Esophagus muscularis mucosa (tissue), 4 donors: ENCODE data around the gene OSBPL10. TPM values are rescaled to one million over a fixed set of nuclear protein-coding genes. Genes with fewer than 3 reads are reported as not detected.

Experiments used
- DNase-seq: peaks from one replicate; pipeline ENCODE4 v3.0.0-alpha.2; 2017; ENCODE audit errors: extremely low spot score
- H3K27ac ChIP-seq, 4 donors: fragments of 200-600 bp; sonication (generic); replicated peaks in 1 of 4; 1 replicate in 3 of 4; 2 replicates in 1 of 4; pipeline ENCODE4 v1.5.1; 2016 to 2019; ENCODE audit warnings: mild to moderate bottlenecking in 1 of 4
- H3K27me3 ChIP-seq, 4 donors: fragments of 200-600 bp; sonication (generic); one replicate each; pipeline versions ENCODE4 v1.5.1 to v1.6.0; 2016 to 2019
- H3K36me3 ChIP-seq, 4 donors: fragments of 200-600 bp; sonication (generic); one replicate each; pipeline ENCODE4 v1.5.1; 2016 to 2019
- H3K4me1 ChIP-seq, 4 donors: fragments of 200-600 bp; sonication (generic); one replicate each; pipeline ENCODE4 v1.5.1; 2016 to 2019
- H3K4me3 ChIP-seq, 4 donors: fragments of 200-600 bp; sonication (generic); 1 replicate in 2 of 4; 2 replicates in 2 of 4; pipeline ENCODE4 v1.5.1; 2016 to 2019; ENCODE audit warnings: mild to moderate bottlenecking in 4 of 4, moderate library complexity in 1 of 4
- H3K9me3 ChIP-seq, 4 donors: fragments of 200-600 bp; sonication (generic); 1 replicate in 3 of 4; 2 replicates in 1 of 4; pipeline ENCODE4 v1.5.1; 2016 to 2019
- CTCF ChIP-seq, 3 experiments: fragments of 200-600 bp in 2 of 3; fragments of 450-650 bp in 1 of 3; sonication (generic) in 2 of 3; IDR thresholded peaks; one replicate each; pipeline ENCODE4 v1.5.1; 2017 to 2019; ENCODE audit warnings: antibody characterized with exemption in 3 of 3, mild to moderate bottlenecking in 2 of 3, moderate library complexity in 1 of 3
- EP300 ChIP-seq: sonication (generic); formaldehyde crosslinking; IDR thresholded peaks from one replicate; pipeline ENCODE4 v1.6.1; 2017; ENCODE audit warnings: antibody characterized with exemption
- POLR2A ChIP-seq: fragments of 450-650 bp; IDR thresholded peaks from one replicate; pipeline ENCODE4 v1.6.1; 2017; ENCODE audit warnings: antibody characterized with exemption, moderate library complexity, mild to moderate bottlenecking, low read depth
- POLR2AphosphoS5 ChIP-seq, 2 donors: sonication (generic); formaldehyde crosslinking; IDR thresholded peaks; one replicate each; pipeline ENCODE4 v1.6.1; 2017; ENCODE audit warnings: antibody characterized with exemption in 2 of 2
- WGBS: methylation state at CpG from one replicate; pipeline ENCODE4 v1.1.5; 2018; 5-methylcytosine and 5-hydroxymethylcytosine counted together
- intact Hi-C: fragments of 100-400 bp; cut with DNase I; formaldehyde crosslinking; loops from one replicate; pipeline ENCODE4 v1.15.1; 2023
- total RNA-seq, 4 donors: library from RNA; depleted of rRNA; stranded (reverse); fragments of >200 nt; gene quantifications; one replicate each; pipeline versions ENCODE4 v1.1.0 to v1.2.1, GENCODE V29; 2016

Gene OSBPL10
- total RNA-seq, 4 donors from 2014 or later: 6.3 to 12.2 (median 7.6) TPM

GRCh38 chr3:31960793-31961431 lies 20.1 kb downstream of the OSBPL10 start:
- Histone ChIP-seq H3K4me1 (peaks cover 11 to 42% (median 27%) of the 10 kb centered on the region in 4 donors), H3K27ac (peak overlapping the region in 2 of 4 donors; percentile 64 to 66), H3K4me3 (no peak overlapping the region), H3K36me3 (no peaks in the 10 kb centered on the region), H3K9me3 (peaks cover 0 to 3% (median 1%) of the 10 kb centered on the region in 4 donors), H3K27me3 (no peaks in the 10 kb centered on the region)
- peak; percentile 82 for DNase-seq
- TF ChIP-seq CTCF (IDR thresholded peaks at IDR 0.05) (no peak), POLR2AphosphoS5 (IDR thresholded peaks at IDR 0.05) (no peak), EP300 (no peak), POLR2A (no peak)
- 61% methylated on average over 4 of the region's 4 CpGs for WGBS
- intact Hi-C loops: no loop called here

GRCh38 chr3:31959951-31960792 lies 20.9 kb downstream of the OSBPL10 start:
- H3K9me3 ChIP-seq: peaks cover 0 to 10% (median 8%) of the 10 kb centered on the region in 4 donors
- H3K4me3 ChIP-seq: peak overlapping the region; percentile 28 to 48 (median 40)
- no peaks in the 10 kb centered on the region for H3K27me3 ChIP-seq
- no peaks in the 10 kb centered on the region for H3K36me3 ChIP-seq
- intact Hi-C loops: no loop called here
- 39% methylated on average over 7 of the region's 7 CpGs for WGBS
- DNase-seq: peak; percentile 62
- TF ChIP-seq EP300 (no peak), CTCF (IDR thresholded peaks at IDR 0.05) (no peak), POLR2AphosphoS5 (IDR thresholded peaks at IDR 0.05) (no peak), POLR2A (no peak)
- H3K27ac ChIP-seq: peak overlapping the region; percentile 60 to 74 (median 65)
- H3K4me1 ChIP-seq: peaks cover 11 to 42% (median 27%) of the 10 kb centered on the region in 4 donors

- Histone ChIP-seq H3K27me3 (no peaks in the 10 kb centered on the region), H3K27ac (peak overlapping the region; percentile 60 to 74 (median 65)), H3K4me3 (peak overlapping the region in 3 of 4 donors; percentile 28 to 48 (median 39)), H3K36me3 (no peaks in the 10 kb centered on the region), H3K9me3 (peaks cover 0 to 10% (median 10%) of the 10 kb centered on the region in 4 donors), H3K4me1 (peaks cover 11 to 42% (median 27%) of the 10 kb centered on the region in 4 donors)
- intact Hi-C loops: no loop called here
- DNase-seq: no peak
- TF ChIP-seq EP300 (no peak), POLR2AphosphoS5 (IDR thresholded peaks at IDR 0.05) (no peak), POLR2A (no peak), CTCF (IDR thresholded peaks at IDR 0.05) (no peak)
- 59% methylated on average over 2 of the region's 2 CpGs for WGBS
Measured at GRCh38 chr3:31959251-31959650, 21.8 kb downstream of the OSBPL10 start.

- no peaks in the 10 kb centered on the region for H3K27me3 ChIP-seq
- peak overlapping the region in 1 of 4 donors; percentile 39 for H3K4me3 ChIP-seq
- intact Hi-C loops: no loop called here
- 39% methylated on average over 3 of the region's 3 CpGs for WGBS
- TF ChIP-seq POLR2A (no peak), EP300 (no peak), POLR2AphosphoS5 (IDR thresholded peaks at IDR 0.05) (peak in 1 of 2 donors; percentile 26), CTCF (IDR thresholded peaks at IDR 0.05) (no peak)
- peak; percentile 31 for DNase-seq
- H3K27ac ChIP-seq: peak overlapping the region; percentile 9 to 74 (median 65)
- peaks cover 0 to 10% (median 10%) of the 10 kb centered on the region in 4 donors for H3K9me3 ChIP-seq
- H3K4me1 ChIP-seq: peaks cover 11 to 42% (median 27%) of the 10 kb centered on the region in 4 donors
- H3K36me3 ChIP-seq: no peaks in the 10 kb centered on the region
Measured at GRCh38 chr3:31958701-31959152, 22.3 kb downstream of the OSBPL10 start.
